DOHH2 (cell line): Measurements from ENCODE around the gene DISC1.

Source experiments
- EZH2phosphoT487 ChIP-seq: fragments of 200-600 bp; sonication (generic); IDR thresholded peaks from 2 replicates; pipeline ENCODE4 v1.6.1; 2017; ENCODE audit warnings: borderline replicate concordance, mild to moderate bottlenecking, antibody characterized with exemption, low read length, moderate library complexity, mixed read lengths
- TF ChIP-seq, protein P1 (sequence below): fragments of 200-600 bp; sonication (generic); IDR thresholded peaks from one replicate; pipeline ENCODE4 v1.5.1; 2014; ENCODE audit warnings: antibody characterized with exemption, mild to moderate bottlenecking, low read depth, low read length; ENCODE audit not compliant: poor library complexity, severe bottlenecking

DNA sequence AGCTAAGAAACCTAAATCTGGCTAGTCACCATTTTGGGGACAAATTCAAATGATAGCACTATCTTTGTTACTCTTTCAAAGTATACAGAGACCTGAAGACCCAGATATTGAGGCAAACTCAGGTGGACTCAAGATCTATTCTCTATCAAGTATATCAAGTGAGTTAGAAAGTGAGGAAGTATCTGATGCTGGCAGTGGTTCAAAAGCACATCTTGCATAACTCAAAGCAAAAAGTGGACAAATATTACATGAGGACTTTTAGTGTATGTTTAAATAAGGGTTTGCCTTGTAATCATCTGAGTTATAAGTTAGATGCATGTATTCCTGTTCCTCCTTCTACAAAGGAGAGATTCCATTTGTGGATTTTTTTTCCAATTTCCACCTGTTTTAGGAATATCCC is 338.4 kb downstream of the DISC1 start:
- TF ChIP-seq, protein P1, sequence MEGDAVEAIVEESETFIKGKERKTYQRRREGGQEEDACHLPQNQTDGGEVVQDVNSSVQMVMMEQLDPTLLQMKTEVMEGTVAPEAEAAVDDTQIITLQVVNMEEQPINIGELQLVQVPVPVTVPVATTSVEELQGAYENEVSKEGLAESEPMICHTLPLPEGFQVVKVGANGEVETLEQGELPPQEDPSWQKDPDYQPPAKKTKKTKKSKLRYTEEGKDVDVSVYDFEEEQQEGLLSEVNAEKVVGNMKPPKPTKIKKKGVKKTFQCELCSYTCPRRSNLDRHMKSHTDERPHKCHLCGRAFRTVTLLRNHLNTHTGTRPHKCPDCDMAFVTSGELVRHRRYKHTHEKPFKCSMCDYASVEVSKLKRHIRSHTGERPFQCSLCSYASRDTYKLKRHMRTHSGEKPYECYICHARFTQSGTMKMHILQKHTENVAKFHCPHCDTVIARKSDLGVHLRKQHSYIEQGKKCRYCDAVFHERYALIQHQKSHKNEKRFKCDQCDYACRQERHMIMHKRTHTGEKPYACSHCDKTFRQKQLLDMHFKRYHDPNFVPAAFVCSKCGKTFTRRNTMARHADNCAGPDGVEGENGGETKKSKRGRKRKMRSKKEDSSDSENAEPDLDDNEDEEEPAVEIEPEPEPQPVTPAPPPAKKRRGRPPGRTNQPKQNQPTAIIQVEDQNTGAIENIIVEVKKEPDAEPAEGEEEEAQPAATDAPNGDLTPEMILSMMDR: no peak
- TF ChIP-seq EZH2phosphoT487: no peak
